ENCODE data around the gene MME.
"Not testable (repeated sequence)": the region's sequence is repeated elsewhere in the genome, so short reads cannot be mapped to it uniquely, and the experiment has no call there.

Gene MME

DNA sequence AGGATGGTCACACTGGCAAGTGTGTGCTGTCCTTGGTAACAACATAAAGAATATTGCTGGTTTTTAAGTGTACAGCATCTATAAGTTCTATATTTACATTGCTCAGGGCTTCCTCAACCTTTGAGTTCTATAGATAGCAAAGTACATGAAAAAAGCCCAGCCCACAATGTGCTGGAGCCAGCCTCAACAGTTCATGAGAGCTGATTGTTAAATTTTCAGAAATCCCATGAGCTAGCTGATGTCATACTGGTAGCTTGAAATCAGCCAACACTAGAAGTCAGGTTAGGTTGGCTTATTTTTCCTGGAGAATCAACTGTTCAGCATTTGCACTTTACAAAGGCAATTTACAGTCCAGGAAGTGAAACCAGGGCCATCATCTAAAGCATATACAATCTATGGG lies 110.6 kb downstream of the MME start:
- no peak for DNase-seq

DNA sequence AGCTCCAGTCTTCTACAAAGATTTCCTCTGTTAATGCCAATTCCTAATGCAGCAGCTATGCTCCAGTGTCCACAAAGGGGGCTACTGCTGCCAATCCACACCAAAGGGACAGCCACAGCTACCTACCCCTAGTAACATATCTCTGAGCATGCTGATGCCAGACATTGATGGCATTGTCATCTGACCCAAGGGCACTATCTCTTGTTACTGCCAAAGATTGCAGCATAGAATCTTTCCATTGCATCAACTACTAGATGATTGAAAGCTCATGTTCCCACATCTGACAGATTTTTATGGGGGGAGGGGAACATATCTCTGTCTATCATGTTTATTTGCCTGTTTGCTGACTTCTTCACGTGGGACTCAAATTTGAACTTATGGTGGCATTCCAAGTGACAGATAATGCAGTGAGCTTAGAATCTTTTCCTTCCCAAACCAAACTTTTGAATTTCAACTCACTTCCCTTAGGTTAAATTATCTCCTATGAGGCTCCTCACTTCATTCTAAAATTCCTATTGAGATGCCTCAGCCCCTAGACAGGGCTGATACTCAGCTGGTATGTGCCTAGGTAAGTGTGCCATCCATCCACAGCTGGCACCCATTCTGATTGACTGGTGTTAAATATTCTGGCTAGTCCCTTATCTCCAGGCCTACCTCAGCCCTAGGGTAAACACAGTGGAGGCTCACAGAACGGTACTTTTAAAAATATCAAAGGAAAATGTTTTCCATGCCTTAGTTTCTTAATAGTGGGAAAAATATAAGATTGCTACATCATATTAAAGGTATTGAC lies 113.0 kb downstream of the MME start:
- no peak for DNase-seq

DNA sequence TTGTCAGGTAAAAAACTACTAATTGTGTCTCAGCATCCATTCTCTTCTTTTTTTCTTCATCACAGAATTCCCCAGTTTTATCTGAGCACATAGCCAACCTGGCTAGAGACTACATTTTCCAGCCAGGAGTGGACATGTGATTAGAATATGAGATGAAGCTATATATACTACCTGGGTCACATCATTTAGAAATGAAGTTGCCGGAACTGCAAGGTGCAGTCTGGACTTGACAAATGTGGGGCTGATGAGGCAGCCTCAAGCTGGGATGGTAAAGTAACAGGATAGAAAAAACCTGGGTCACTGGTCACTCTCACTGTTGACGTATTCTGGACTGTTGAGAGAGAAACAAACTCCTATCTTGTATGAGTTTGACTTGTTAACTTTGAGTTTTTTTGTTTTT lies 113.7 kb downstream of the MME start:
- DNase-seq = no peak

DNA sequence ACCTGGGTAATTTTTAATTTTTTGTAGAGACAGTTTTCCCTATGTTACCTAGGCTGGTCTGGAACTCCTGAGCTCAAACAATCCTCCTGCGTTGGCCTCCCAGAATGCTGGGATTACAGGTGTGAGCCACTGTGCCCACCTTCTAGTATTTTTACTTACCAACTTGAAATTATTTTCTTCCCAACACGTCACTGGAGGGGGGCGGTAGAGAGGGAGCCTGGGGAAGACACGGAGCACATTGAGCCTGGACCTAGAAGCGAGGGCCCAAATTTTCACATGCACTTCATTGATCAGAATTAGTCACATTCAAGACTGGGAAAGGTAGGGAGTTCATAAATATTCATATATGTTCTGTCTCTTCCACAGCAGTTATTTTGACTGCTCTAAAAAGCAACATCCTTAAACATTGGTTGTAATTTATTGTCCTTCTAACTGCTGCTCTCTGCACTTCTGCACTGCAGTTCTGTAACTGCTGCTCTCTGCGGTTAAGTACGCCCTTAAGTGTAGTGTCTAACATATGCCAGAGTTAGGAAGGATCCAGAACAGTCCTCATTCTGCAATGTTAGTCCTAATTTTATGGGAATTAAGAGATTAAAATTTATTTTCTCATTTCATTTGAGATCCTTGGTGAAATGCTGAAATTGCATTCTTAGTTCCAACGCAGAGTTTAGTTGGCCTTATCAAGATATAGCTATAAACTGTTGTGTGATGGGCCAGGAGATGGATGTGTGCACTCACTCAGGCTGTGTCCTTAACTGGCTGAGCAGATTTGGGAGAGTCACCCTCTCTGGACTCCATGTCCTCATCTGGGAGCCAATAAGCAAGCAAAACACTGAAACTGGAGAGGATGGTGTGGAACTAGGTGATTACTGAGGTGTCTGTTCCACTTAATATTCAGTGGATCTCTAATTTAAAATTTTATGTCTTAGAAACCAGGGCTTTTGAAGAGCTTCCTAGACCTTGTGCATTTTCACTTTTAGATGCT lies 115.1 kb downstream of the MME start:
- DNase-seq = no peak

DNA sequence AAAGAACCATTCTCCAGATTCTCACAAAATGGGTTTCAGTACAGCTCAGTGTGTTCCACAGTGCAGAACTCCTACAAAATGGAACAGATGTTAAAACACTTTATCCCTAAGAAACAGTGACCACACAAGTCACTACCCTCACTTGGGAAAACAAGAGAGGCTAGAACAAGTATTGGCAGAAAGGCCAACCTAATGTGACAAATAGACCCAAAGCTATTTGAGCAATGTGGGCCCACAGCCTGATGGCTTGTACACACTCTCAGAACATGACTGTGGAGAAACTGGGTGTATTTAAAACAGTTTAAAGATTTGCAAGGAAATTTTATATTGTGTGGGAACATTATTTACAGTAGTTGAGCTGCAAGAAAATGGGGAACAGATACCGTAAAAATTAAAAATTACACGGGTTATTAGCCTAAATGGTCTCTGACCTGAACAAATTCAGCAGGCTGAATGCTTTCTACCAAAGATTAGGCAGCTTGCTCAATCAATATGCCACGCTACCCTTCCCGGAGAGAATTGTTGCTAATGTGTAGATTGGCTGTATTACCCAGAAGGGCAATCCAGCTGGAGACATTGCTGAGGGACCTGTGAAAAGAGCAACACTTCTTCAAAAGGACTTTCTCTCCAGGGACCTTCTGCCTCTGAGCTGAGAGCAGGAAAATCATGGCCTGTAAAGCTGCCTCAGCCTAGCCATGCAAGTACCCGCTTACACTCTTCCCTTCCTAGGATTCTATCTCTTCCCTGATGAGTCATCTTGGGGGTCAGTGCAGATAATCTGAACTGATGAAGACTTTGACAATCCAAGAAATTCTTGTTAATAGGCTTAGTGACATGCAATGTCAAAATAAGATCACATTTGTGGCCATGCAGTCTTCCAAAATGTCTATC lies 116.3 kb downstream of the MME start:
- no peak for DNase-seq

DNA sequence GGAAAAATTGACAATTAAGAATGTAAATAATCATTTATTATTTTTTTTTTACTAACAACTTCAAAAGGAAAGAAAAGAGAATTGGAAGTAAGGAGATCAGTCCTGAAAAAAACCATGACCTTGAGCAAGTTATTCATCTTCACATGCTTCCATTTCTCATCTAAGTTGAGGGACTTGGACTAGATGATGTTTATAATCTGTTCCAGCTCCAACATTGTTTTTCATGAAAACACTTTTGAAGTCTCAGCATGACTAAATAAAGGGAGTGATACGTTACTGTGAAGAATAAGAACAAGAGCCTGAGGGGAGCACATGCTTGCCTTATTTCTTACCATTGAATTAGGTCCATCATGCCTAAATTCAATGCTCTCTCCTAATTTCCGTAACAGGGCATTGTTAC lies 117.7 kb downstream of the MME start:
- DNase-seq = no peak

DNA sequence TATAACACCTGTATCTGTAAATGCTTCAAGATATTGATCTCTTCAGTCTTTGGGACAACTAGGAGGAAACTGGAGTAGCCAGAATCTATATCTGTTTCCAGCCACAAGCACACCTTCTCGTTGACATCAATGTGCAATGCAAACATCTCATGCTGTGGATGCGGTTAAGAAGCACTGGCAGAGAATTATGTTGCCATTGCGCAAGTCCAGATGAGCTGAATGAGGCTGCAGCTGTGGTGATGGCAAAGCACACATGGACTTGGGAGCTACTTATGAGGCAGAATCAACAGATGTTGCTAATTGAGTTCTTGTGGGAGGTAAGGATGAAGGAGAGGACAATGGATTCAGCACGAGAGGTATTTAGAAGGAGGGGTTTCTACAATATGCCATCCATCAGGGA lies 122.5 kb downstream of the MME start:
- DNase-seq = no peak

DNA sequence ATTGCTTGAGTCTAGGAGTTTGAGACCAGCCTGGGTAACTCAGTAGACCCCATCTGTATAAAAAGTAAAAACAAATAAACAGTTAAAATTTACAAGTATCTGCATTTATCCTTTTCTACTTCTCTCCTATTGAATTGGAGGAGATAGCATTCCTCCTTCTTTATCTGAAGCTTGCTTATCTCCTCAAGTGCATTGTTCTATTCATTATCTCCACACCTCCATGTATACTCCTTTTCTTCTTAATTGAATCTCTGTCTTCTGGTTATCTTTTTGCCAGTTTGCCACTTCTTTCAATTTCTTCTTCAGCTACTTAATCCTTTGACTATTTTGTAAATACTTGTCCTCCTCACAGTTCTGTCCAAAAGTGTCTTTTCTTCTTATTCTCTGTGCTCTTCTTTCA lies 124.7 kb downstream of the MME start:
- DNase-seq = no peak

DNA sequence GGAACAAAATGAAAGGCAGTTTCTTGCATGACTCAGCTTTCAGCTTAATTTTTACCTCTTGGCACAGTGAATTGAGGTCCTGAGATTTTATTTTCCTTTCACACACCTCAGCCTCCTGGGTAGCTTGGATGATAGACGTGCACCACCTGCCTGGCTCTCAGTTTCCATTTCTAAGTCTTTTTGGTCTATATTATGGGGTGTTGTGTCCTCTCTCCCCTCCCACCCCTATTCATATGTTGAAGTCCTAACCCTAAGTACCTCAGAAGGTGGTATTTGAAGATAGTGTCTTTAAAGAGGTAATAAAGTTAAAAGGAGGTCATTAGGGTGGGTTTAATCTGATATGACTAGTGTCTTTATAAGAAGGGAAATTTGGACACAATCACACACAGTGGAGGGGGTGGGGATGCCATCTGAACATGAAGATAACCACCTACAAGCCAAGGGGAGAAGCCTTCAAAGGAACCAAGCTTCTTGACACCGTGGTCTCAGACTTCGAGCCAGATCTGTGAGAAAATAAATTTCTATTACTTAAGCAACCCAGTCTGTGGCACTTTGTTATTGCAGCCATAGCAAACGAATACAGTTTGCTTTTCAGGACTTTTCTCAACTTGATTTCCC lies 128.2 kb downstream of the MME start:
- no peak for DNase-seq

DNA sequence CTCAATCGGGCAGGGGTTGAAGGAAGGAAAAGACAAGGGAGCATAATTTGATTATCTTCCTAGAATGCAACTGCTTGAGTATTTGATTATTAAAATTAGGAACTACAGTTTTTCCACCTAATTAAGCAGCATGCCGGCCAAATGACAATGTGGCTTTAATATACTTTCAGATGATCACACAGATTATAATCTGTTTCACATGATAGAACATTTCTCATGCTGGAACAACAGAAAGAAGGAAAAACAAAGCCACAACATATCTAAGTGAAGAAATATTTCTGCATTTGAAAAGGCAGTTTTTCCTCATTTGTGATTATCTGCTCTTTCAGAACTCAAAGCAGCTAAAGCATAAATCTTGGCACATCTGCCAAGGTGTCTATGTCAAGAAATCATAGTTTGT lies 130.6 kb downstream of the MME start:
- no peak for DNase-seq

DNA sequence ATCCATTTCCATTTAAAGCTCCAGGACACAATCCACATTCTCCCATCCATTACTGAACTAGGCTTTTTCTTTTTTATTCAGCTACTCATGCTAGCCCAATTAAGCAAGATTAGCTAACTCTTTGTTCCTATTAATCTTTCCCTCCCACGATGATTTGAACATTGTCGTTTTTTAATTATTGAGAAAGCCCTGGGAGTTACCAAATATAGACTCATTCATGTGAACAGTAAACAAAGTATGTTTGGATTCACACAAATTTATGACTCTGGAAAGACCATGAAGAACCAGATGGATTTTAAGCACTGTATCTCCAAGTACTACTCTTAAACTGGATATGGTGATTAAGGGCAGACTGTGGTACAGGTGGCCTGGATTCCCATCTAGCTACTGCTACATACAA lies 131.1 kb downstream of the MME start:
- DNase-seq = no peak

DNA sequence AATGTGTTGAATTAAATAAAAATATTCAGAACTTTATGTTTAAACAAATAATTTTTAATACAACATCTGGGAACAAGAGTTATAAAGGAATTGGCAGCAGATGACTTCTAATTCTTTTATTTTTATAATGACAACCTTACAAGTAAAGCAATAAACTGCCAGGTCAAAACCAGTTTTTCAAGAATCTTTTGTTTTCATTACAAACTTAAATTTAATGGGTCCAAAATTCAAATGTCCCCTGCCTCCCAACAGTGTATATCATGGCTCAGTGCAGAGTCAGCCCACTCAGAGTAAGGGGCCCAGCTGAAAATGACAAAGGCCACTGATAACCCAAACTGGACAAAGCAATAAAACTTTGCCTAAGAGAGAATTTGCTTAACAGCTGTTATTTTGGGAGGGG lies 131.8 kb downstream of the MME start:
- no peak for DNase-seq

DNA sequence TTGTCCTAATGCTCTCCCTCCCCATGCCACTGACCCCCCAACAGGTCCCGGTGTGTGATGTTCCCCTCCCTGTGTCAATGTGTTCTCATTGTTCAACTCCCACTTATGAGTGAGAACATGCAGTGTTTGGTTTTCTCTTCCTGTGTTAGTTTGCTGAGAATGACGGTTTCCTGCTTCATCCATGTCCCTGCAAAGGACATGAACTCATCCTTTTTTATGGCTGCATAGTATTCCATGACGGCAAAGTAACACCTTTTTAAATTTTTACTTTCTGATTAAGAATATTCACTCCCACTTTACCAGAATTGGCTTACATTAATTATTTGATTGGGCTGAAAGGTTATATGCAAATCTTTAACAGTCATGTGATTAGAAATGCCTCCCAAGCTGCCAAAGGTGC lies 135.9 kb downstream of the MME start:
- DNase-seq = not testable (repeated sequence)

DNA sequence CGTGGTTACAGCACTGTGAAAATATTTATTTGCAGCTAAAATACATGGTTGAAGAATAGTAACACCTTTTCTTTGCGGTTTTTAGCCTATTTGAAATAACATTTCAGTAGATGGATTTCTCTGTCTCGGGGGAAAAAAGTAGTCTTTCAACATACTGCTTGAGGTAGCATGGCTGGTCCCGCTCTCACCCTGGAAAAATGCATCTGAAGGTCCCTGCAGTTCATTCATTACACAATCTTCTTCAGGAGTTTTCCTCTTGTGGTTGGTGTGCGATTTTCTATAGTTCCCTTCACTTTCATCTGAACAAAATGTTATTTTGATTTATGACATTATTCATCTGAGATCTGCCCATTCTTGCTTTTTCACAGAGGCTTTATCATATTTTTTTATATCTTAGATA lies 137.5 kb downstream of the MME start:
- no peak for DNase-seq

DNA sequence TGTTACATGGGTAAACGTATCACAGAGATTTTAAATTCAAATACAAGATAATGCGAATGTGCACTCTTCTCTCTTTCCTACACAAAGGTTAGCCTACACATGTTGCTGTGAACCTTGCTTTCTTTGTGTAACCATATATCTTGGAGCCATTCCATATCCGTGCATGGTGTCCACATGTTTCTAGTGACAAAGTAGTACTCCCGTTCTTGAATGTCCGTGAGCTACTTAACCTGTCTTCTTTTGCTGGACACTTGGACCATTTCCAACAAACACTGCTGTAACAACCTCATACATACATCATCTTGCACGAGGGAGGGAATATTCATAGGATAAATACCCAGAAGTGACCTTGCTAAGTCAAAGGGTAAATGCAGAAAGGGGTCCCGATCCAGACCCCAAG lies 138.3 kb downstream of the MME start:
- DNase-seq = no peak

DNA sequence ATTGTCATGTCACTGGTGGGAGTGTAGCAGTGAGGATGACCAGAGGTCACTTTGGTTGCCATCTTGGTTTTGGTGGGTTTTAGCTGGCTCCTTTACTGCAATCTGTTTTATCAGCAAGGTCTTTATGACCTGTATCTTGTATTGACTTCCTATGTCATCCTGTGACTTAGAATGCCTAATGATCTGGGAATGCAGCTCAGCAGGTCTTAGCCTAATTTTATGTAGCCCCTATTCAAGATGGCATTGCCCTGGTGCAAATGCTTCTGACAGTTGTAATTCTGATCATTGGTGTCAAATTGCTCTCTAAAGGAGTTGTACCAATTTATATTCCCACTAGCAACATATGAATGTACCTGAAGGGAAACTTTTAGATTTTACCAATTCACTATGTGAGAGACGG lies 139.0 kb downstream of the MME start:
- DNase-seq = no peak

DNA sequence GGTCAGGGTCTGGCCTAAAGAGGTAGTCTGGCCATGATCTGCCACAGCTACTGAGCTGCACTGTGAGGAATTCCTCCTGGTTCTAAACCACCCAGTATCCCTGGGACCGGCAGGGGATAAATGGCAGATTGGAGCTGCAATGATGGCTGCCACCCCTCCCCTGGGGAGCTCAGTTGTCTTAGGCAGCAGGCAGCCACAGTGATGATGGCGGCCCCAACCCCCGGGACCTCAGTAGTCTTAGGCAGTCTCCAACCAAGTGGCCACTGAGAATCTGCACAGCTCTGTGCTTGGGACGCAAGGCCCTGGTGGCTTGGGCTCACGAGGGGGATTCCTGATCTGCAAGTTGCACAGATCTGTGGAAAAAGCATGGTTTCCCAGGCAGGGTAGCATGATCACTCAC lies 145.3 kb downstream of the MME start:
- DNase-seq = no peak

DNA sequence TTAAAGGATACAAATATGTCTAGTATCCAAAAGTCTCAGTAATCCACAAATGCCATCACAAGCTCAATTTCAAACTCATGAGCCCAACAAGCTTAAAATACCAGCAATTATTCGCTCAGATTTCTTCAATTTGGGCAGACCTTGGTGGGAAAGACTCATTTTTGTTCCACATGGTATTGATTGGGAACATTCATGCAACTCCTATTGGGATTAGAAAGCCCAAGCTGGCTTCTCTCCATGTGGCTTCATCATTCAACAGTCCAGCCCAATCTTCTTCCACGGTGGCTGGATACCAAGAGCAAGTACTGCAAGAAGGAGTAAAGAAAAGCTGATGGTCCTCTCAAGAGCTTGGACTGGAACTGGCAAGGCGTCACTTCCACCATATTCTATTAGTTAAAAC lies 147.0 kb downstream of the MME start:
- no peak for DNase-seq

DNA sequence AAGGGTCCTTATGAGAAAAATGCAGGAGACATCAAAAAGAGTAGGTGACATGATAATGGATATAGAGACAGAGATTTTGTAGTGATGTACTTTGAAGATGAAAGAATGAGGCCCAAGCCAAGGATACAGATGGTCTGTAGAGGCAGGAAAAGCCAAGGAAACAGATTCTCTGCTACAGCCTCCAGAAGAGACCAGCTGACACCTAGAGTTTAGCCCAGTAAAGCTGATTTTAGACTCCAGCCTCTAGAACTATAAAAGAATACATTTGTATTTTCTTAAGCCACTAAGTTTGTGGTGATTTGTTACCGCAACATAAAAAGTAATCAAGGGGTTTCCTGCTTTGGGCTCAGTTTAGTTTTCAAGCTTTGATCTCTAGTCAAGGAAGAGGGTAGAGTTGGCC lies 148.6 kb downstream of the MME start:
- DNase-seq = no peak

DNA sequence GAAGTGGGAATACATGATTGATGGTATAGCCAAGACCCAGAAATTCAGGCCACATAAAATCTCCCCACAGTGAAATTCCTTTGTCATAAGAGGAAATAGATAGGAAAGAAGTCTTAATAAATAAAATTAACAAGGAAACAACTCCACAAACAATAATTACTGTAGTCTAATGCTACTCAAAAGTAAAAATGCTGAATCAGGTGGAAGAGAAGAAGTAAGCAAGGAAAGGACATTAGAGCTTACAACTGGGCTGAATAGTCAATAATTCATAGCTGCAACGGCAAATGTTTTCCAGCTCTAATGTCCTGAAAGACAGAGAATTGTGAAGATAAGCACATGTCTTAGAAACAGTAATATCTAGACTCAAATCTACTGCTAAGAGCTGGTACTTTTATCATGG lies 149.0 kb downstream of the MME start:
- no peak for DNase-seq

DNA sequence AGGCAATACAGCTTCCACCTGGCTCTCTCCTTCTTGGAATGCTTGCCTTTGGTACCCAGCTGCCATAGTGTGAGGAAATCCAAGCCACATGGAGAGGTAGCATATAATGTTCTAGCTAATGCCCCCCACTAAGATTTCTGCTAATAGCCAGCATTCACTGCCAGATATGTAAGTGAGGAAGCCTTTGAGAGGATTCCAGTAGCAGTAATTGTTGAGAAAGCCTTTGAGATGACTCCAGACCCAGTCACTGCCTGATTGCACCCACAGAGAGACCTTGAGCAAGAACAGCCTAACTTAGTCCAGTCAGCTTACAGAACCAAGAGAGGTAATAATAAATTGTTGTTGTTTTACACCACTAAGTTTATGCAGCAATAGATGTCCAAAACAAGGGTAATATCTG lies 150.3 kb downstream of the MME start:
- no peak for DNase-seq

Measured in nucleus accumbens (tissue), 56 donors.